Measurements from ENCODE around the gene SPOP. TPM values are rescaled to one million over a fixed set of nuclear protein-coding genes. Genes with fewer than 3 reads are reported as not detected.

The SPOP gene
- total RNA-seq, 1 experiment from 2014 or later: 52.3 TPM

- H3K27me3 Mint-ChIP-seq (ENCODE audit: insufficient read depth, unreplicated experiment): no peaks in the 10 kb centered on the region
- no peaks in the 10 kb centered on the region for H3K4me1 Mint-ChIP-seq (ENCODE audit: insufficient read depth, unreplicated experiment)
- no peak overlapping the region for H3K27ac Mint-ChIP-seq (ENCODE audit: low read depth, unreplicated experiment)
- BruUV-seq (replicated peaks): no TSS peak
- CTCF ChIA-PET: interaction anchor here (0.7 to 0.9 kb wide), 2 partner anchors 20 to 77 kb away, joined by 3 read pairs; no protein-coding TSS in a partner anchor
- POLR2A ChIA-PET: interaction anchor here (0.6 to 1.3 kb wide), 4 partner anchors 9 to 16 kb away, joined by 3 to 10 read pairs (median 3); no protein-coding TSS in a partner anchor
- H3K9me3 Mint-ChIP-seq (ENCODE audit: unreplicated experiment): no peaks in the 10 kb centered on the region
- H3K36me3 Mint-ChIP-seq (ENCODE audit: insufficient read depth, unreplicated experiment): peaks cover 75% of the 10 kb centered on the region
- H3K4me3 Mint-ChIP-seq (ENCODE audit: unreplicated experiment): no peak overlapping the region
- intact Hi-C loops (cut with micrococcal nuclease): no loop called here
- TF ChIP-seq, protein P1, sequence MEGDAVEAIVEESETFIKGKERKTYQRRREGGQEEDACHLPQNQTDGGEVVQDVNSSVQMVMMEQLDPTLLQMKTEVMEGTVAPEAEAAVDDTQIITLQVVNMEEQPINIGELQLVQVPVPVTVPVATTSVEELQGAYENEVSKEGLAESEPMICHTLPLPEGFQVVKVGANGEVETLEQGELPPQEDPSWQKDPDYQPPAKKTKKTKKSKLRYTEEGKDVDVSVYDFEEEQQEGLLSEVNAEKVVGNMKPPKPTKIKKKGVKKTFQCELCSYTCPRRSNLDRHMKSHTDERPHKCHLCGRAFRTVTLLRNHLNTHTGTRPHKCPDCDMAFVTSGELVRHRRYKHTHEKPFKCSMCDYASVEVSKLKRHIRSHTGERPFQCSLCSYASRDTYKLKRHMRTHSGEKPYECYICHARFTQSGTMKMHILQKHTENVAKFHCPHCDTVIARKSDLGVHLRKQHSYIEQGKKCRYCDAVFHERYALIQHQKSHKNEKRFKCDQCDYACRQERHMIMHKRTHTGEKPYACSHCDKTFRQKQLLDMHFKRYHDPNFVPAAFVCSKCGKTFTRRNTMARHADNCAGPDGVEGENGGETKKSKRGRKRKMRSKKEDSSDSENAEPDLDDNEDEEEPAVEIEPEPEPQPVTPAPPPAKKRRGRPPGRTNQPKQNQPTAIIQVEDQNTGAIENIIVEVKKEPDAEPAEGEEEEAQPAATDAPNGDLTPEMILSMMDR (IDR thresholded peaks at IDR 0.05; ENCODE audit: unreplicated experiment): no peak
- no peak for DNase-seq (ENCODE audit: unreplicated experiment)
Observed at GRCh38 chr17:49618028-49618611, 59.8 kb downstream of the SPOP start.

GRCh38 chr17:49616601-49617131, 61.2 kb downstream of the SPOP start:
- POLR2A ChIA-PET: no interaction called here
- intact Hi-C loops (cut with micrococcal nuclease): no loop called here
- no peak for DNase-seq (ENCODE audit: unreplicated experiment)
- H3K4me1 Mint-ChIP-seq (ENCODE audit: insufficient read depth, unreplicated experiment): peaks cover under 1% of the 10 kb centered on the region
- TF ChIP-seq, protein P1 (IDR thresholded peaks at IDR 0.05; ENCODE audit: unreplicated experiment): no peak
- no peaks in the 10 kb centered on the region for H3K27me3 Mint-ChIP-seq (ENCODE audit: insufficient read depth, unreplicated experiment)
- H3K9me3 Mint-ChIP-seq (ENCODE audit: unreplicated experiment): no peaks in the 10 kb centered on the region
- no peak overlapping the region for H3K4me3 Mint-ChIP-seq (ENCODE audit: unreplicated experiment)
- no TSS peak for BruUV-seq (replicated peaks)
- CTCF ChIA-PET: no interaction called here
- H3K27ac Mint-ChIP-seq (ENCODE audit: low read depth, unreplicated experiment): no peak overlapping the region
- peaks cover 61% of the 10 kb centered on the region for H3K36me3 Mint-ChIP-seq (ENCODE audit: insufficient read depth, unreplicated experiment)

DNA sequence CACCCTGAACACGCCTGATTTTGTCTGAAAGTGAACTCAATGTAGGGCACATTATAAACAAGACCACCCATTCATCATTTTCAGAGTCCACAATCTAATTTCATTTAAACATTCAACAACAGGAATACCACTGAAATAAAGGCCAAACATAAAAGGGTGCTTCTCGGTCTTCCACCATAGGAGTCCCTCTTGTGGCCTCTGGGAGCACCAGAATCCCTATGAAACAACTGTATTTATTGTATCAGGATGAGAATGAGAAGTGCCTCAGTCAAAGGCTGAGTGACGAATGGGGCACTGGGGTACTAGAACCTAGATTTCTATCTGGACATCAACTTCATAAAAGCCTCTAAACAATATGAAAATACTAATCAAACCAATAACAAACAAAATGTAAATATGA, 61.8 kb downstream of the SPOP start:
- Mint-ChIP-seq H3K9me3 (ENCODE audit: unreplicated experiment) (no peaks in the 10 kb centered on the region), H3K36me3 (ENCODE audit: insufficient read depth, unreplicated experiment) (peaks cover 59% of the 10 kb centered on the region), H3K27ac (ENCODE audit: low read depth, unreplicated experiment) (no peak overlapping the region), H3K4me3 (ENCODE audit: unreplicated experiment) (no peak overlapping the region), H3K4me1 (ENCODE audit: insufficient read depth, unreplicated experiment) (peaks cover 6% of the 10 kb centered on the region), H3K27me3 (ENCODE audit: insufficient read depth, unreplicated experiment) (no peaks in the 10 kb centered on the region)
- ChIA-PET CTCF (no interaction called here), POLR2A (interaction anchor here (1.2 kb wide), 1 partner anchor 92 kb away, joined by 3 read pairs; the partner anchor contains the start of gene SLC35B1)
- intact Hi-C loops (cut with micrococcal nuclease): no loop called here
- TF ChIP-seq, protein P1 (IDR thresholded peaks at IDR 0.05; ENCODE audit: unreplicated experiment): no peak
- DNase-seq (ENCODE audit: unreplicated experiment): peak; percentile 5
- BruUV-seq (replicated peaks): no TSS peak

DNA sequence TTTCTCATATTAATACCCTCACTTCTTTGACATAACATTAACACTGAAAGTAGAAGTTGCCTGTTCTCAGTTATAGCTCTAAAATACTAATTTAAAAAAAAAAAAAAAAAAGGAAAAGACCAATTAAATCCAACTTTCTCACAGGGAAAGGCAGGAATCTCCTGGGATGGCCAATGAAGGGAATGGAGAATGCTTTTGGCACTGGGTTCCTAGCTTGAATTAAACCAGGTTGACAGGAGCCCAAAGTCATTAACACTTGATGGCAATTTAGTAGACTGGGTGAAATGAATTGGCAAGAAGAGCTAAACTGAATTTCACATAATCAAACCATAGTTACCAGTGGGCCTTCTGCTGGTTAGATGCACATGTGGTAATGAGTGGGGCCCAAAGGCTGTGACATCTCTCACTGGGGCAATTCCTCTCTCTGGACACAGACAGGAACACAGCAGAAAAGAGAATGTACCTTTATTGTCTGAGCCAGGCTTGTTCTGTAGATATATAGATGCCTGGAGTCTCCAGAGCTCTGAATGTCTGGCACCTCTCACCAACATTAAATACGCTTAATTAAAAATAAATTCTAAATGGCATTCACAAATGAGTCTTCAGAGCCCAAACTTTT, 64.6 kb downstream of the SPOP start:
- no TSS peak for BruUV-seq (replicated peaks)
- H3K4me3 Mint-ChIP-seq (ENCODE audit: unreplicated experiment): no peak overlapping the region
- CTCF ChIA-PET: interaction anchor here (0.7 to 1.8 kb wide), 4 partner anchors 14 to 82 kb away, joined by 3 to 6 read pairs (median 4); no protein-coding TSS in a partner anchor

More for the DNA sequence above, 64.6 kb downstream of the SPOP start:
- Mint-ChIP-seq H3K36me3 (ENCODE audit: insufficient read depth, unreplicated experiment) (peaks cover 51% of the 10 kb centered on the region), H3K27ac (ENCODE audit: low read depth, unreplicated experiment) (no peak overlapping the region), H3K4me1 (ENCODE audit: insufficient read depth, unreplicated experiment) (peaks cover 7% of the 10 kb centered on the region), H3K9me3 (ENCODE audit: unreplicated experiment) (no peaks in the 10 kb centered on the region), H3K27me3 (ENCODE audit: insufficient read depth, unreplicated experiment) (no peaks in the 10 kb centered on the region)
- DNase-seq (ENCODE audit: unreplicated experiment): no peak
- POLR2A ChIA-PET: interaction anchor here (0.6 to 1.4 kb wide), 4 partner anchors 11 to 37 kb away, joined by 3 to 4 read pairs (median 3); no protein-coding TSS in a partner anchor
- intact Hi-C loops (cut with micrococcal nuclease): no loop called here
- TF ChIP-seq, protein P1 (IDR thresholded peaks at IDR 0.05; ENCODE audit: unreplicated experiment): no peak
